Inferior parietal cortex (tissue), 1 donor: Measurements from ENCODE around the gene STAU1.
"Not testable (repeated sequence)": the region's sequence is repeated elsewhere in the genome, so short reads cannot be mapped to it uniquely, and the experiment has no call there.

ENCODE experiments used
- DNase-seq: peaks from one replicate; pipeline ENCODE4 v3.0.0-alpha.2; 2016; ENCODE audit errors: extremely low spot score

The STAU1 gene, protein sequence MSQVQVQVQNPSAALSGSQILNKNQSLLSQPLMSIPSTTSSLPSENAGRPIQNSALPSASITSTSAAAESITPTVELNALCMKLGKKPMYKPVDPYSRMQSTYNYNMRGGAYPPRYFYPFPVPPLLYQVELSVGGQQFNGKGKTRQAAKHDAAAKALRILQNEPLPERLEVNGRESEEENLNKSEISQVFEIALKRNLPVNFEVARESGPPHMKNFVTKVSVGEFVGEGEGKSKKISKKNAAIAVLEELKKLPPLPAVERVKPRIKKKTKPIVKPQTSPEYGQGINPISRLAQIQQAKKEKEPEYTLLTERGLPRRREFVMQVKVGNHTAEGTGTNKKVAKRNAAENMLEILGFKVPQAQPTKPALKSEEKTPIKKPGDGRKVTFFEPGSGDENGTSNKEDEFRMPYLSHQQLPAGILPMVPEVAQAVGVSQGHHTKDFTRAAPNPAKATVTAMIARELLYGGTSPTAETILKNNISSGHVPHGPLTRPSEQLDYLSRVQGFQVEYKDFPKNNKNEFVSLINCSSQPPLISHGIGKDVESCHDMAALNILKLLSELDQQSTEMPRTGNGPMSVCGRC

DNA sequence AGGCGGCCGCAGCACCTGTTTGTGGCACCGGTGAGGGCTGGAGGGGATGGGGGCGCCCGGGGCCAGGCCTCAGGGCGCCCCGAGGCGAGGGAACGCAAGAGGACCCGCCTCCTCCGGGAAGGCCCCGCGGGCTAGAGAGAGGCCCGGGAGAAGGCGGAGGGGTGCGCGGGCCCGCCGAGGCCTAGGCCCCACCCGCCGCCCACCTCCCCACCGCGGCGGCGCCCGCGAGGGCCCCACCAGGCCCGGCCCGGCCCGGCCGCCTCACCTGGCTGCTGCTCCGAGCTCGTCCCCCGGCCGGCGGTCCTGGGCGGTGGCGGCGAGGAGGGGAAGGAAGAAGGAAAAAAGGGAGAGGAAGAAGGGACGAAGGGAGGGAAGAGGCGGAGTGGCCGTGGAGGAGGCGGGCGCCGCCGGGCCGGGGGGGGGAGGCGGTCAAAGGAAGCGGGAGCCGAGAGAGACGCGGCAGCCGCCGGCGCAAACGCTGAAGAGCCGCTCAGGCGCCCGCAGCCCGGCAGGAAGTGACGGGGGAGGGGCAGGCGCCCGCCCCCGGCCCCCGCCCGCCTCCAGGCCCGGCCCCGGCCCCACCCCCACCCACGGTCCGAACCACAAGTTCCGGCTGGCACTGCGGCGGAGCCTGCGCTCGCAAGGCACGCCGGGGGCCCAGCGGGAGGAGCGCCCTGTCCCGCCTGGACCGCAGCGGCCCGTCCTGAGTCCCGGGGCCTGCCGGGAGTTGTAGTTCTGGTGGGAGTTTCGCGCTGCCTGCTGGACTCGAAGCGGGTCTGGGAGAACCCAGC is at the start of gene STAU1:
Gene STAU1 (minus strand): TSS at position 484 of the 791 bp plus-strand sequence. CDS start 22,133 bp downstream, outside the sequence.
- peak; percentile 93 for DNase-seq

DNA sequence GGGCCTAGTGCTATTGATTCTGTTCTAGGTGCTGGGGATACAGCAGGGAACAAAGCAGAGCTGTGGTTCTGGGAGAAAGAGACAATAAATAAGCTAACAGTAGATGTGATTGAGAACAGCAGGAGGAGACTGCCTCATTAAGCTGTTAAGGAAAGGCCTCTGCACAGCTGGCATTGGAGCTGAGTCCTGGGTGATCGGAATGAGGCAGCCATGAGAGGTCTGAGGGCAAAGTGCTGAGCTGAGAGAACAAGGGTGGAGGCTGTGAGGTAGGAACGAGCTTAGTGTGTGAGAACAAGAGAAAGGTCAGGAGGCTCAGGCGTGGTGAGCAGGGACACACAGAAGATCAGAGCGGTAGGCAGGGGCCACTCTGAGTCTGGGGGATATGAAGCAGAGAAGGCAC is 49.4 kb upstream of the STAU1 start:
- DNase-seq = no peak

GRCh38 chr20:49236301-49236700 is 48.2 kb upstream of the STAU1 start:
- no peak for DNase-seq

- no peak for DNase-seq
Observed at GRCh38 chr20:49234831-49235230, 46.7 kb upstream of the STAU1 start.

DNA sequence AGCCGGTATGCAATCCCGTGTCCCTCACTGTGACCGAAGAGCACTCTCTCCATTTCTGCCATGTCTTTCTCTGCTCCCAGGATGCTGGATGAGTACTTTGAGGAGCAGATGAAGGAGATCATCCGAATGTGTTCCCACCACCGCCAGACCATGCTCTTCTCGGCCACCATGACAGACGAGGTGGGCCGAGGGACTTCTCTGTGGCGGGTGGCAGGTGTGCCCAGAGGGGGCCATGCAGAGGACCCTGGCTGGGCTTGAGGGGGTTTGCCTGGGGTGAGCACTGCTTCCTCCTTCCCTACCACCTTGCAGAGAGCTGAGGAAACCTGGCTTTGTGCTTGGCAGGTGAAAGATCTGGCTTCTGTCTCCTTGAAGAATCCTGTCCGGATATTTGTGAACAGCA is 45.1 kb upstream of the STAU1 start:
- DNase-seq = no peak

DNA sequence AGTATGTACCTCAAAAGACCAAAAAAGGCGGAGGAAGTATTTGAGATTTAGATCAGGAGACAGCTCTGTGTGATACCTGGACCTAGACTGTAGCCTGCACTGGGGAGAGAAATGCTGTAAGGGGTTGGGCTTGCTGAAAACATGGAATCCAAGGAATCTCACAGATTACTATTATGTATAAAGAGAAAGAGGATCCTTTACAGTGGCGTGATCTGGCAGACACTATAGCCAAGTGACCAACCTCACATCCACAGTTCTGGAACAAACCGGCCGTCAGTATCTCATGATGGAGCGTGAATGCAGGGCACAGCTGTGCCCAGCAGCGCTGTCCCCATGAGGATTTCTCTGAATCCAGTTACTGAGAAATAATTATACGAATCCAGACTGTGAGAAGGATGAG is 43.3 kb upstream of the STAU1 start:
- no peak for DNase-seq

DNA sequence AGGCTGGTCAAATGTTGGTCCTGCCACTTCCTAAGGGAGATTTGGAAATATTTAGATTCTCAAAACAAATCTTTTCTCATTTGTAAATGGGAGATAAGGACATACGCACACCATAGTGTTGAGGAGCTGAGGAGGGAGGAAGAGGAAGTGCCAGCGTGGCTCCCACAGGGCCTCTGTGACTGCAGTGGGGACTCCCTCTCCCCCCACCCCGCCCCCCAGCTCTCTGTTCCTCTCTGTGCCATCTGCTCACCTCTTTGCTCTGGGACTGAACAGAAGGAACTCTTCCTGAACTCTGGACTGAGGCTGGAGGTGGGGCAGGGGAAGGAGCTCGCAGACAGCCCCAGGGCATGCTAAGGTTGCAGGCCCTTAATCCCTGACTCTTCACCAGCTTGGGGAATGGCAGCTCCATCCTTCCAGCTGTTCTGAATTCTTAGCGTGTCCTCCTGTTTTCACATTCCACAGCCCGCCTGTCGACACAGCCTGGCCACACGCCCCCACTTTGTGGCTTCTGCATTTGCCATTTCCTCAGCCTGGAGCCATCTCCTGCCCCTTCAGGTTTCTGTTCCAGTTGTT is 42.5 kb upstream of the STAU1 start:
- no peak for DNase-seq

- no peak for DNase-seq
Observed at GRCh38 chr20:49230021-49230420, 41.9 kb upstream of the STAU1 start.

DNA sequence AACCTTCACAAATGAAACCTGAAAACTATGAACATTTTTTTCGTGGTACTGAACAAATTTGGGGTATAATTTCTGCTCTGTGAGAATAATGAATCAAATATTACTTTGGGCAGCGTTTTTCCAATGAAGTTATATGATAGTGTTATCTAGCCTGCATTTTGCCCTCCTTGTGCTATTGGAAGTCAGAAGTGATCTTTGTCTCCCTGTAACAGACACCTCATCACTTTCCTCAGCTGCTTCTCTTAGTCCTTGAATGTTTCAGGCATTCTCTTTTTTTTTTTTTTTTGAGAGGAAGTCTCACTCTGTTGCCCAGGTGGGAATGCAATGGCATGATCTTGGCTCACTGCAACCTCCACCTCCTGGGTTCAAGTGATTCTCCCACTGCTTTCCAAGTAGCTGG is 41.2 kb upstream of the STAU1 start:
- DNase-seq = no peak

GRCh38 chr20:49228676-49229075 is 40.5 kb upstream of the STAU1 start:
- no peak for DNase-seq

- no peak for DNase-seq
Observed at GRCh38 chr20:49225896-49226295, 37.8 kb upstream of the STAU1 start.

- no peak for DNase-seq
Observed at GRCh38 chr20:49219924-49220831, 32.0 kb upstream of the STAU1 start.

- peak; percentile 100 for DNase-seq
Observed at GRCh38 chr20:49219091-49219923, 31.2 kb upstream of the STAU1 start, which contains the start of gene DDX27. TSS of gene DDX27 (plus strand) at chr20:49219416. CDS start at chr20:49219449, 33 bp downstream.

DNA sequence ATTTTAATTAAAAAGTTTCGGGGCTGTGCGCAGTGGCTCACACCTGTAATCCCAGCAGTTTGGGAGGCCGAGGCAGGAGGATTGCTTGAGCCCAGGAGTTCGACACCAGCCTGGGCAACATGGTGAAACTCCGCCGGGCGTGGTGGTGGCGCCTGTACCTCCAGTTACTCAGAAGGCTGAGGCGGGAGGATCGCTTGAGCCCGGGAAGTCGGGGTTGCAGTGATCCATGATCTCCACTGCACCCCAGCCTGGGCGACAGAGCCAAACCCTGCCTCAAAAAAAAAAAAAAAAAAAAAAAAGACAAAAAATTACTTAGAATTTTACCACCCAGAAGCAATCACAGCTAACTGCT is 30.6 kb upstream of the STAU1 start:
- DNase-seq = not testable (repeated sequence)

DNA sequence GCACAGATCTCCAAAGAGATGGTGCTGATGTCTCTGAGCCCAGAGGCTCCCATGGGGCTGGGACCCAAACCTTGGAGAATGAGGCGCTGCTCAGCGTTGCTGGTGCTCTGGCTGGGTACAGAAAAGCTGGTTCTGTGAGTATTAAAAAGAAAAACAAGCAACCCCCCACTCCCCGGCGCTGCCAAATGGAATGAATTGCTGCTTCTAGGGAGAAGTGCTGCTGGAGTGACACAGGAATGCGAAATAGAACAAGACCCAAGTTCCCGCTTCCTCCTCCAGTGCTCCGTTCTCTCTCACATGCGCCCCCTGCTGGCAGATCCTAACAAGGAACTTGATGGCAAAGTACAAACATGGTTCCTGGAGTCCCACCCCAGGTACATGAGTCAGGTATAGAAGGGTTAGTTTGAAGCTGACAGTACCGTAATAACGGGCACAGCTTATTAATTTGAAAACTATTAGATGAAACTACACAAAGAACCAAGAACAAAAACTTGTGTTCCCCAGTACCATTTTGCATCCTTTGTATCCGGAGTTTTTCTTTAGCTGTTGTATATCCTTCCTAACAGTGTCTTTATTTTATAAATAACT is 29.0 kb upstream of the STAU1 start:
- peak; percentile 97 for DNase-seq

GRCh38 chr20:49215232-49215631 is 27.1 kb upstream of the STAU1 start:
- DNase-seq = no peak

- DNase-seq = no peak
Observed at GRCh38 chr20:49214571-49214970, 26.4 kb upstream of the STAU1 start.

- DNase-seq = no peak
Observed at GRCh38 chr20:49210757-49211110, 22.6 kb upstream of the STAU1 start.

- DNase-seq = no peak
Observed at GRCh38 chr20:49210101-49210756, 22.1 kb upstream of the STAU1 start.
